Trophoblast cell (in vitro differentiated cells and primary cell): ENCODE measurements around the gene SFT2D3.

ENCODE experiments used
- DNase-seq, 2 donors: peaks; one replicate each; pipeline ENCODE4 v3.0.0-alpha.2; 2016
- H2AFZ ChIP-seq: 2 replicates; pipeline ENCODE4 v1.6.1; 2013; ENCODE audit warnings: low read length, moderate library complexity, mild to moderate bottlenecking; ENCODE audit not compliant: insufficient read depth, poor library complexity
- H2AK5ac ChIP-seq: 2 replicates; pipeline ENCODE4 v1.6.1; 2013; ENCODE audit warnings: mild to moderate bottlenecking, low read length
- H2BK120ac ChIP-seq: 2 replicates; pipeline ENCODE4 v1.6.1; 2013; ENCODE audit warnings: low read length, mild to moderate bottlenecking, moderate library complexity; ENCODE audit not compliant: insufficient read depth, poor library complexity
- H2BK12ac ChIP-seq: 2 replicates; pipeline ENCODE4 v1.6.1; 2013; ENCODE audit warnings: mild to moderate bottlenecking, low read length, moderate library complexity
- H2BK5ac ChIP-seq: 2 replicates; pipeline ENCODE4 v1.6.1; 2013; ENCODE audit warnings: low read length, low read depth, moderate library complexity, mild to moderate bottlenecking; ENCODE audit not compliant: poor library complexity
- H3K14ac ChIP-seq: 2 replicates; pipeline ENCODE4 v1.6.1; 2013; ENCODE audit warnings: mild to moderate bottlenecking, low read length
- H3K18ac ChIP-seq: 2 replicates; pipeline ENCODE4 v1.6.1; 2013; ENCODE audit warnings: mild to moderate bottlenecking, low read length
- H3K23ac ChIP-seq: 2 replicates; pipeline ENCODE4 v1.6.1; 2013; ENCODE audit warnings: low read length
- H3K27ac ChIP-seq: 2 replicates; pipeline ENCODE4 v1.5.1; 2013; ENCODE audit warnings: low read depth, mild to moderate bottlenecking, inconsistent platforms, low read length, moderate library complexity
- H3K27me3 ChIP-seq: 2 replicates; pipeline ENCODE4 v1.6.1; 2013; ENCODE audit warnings: inconsistent platforms, mild to moderate bottlenecking, low read length, moderate library complexity; ENCODE audit not compliant: insufficient read depth
- H3K36me3 ChIP-seq, 2 experiments: 1 replicate in 1 of 2; 2 replicates in 1 of 2; pipeline ENCODE4 v1.6.1; 2013; ENCODE audit warnings: low read length in 2 of 2, mild to moderate bottlenecking in 2 of 2, moderate library complexity in 1 of 2; ENCODE audit not compliant: insufficient read depth in 2 of 2, control insufficient read depth in 1 of 2
- H3K4ac ChIP-seq: 2 replicates; pipeline ENCODE4 v1.6.1; 2013; ENCODE audit warnings: low read depth, mild to moderate bottlenecking, low read length, moderate library complexity
- H3K4me1 ChIP-seq, 2 experiments: 1 replicate in 1 of 2; 2 replicates in 1 of 2; pipeline ENCODE4 v1.6.1; 2013; ENCODE audit warnings: low read length in 2 of 2, mild to moderate bottlenecking in 2 of 2, moderate library complexity in 1 of 2; ENCODE audit not compliant: insufficient read depth in 2 of 2, control insufficient read depth in 1 of 2
- H3K4me2 ChIP-seq: 2 replicates; pipeline ENCODE4 v1.6.1; 2013; ENCODE audit warnings: inconsistent platforms, mild to moderate bottlenecking, low read length, moderate library complexity
- H3K4me3 ChIP-seq: 2 replicates; pipeline ENCODE4 v1.5.1; 2013; ENCODE audit warnings: mild to moderate bottlenecking, low read depth, low read length, inconsistent platforms
- H3K79me1 ChIP-seq: one replicate; pipeline ENCODE4 v1.6.1; 2013; ENCODE audit warnings: low read length
- H3K79me2 ChIP-seq: 2 replicates; pipeline ENCODE4 v1.6.1; 2013; ENCODE audit warnings: low read length, mild to moderate bottlenecking; ENCODE audit not compliant: control insufficient read depth, insufficient read depth, poor library complexity
- H3K9ac ChIP-seq: 2 replicates; pipeline ENCODE4 v1.6.1; 2013; ENCODE audit warnings: mild to moderate bottlenecking, low read length
- H3K9me3 ChIP-seq: 2 replicates; pipeline ENCODE4 v1.6.1; 2013; ENCODE audit warnings: low read depth, mild to moderate bottlenecking, control low read depth, inconsistent platforms, low read length; ENCODE audit not compliant: insufficient read depth
- H4K12ac ChIP-seq: 2 replicates; pipeline ENCODE4 v1.6.1; 2013; ENCODE audit warnings: low read depth, mild to moderate bottlenecking, low read length, moderate library complexity
- H4K8ac ChIP-seq: 2 replicates; pipeline ENCODE4 v1.6.1; 2013; ENCODE audit warnings: low read depth, mild to moderate bottlenecking, low read length, moderate library complexity
- H4K91ac ChIP-seq: one replicate; pipeline ENCODE4 v1.6.1; 2013; ENCODE audit warnings: low read depth, mild to moderate bottlenecking, low read length, moderate library complexity
- WGBS: extraction: QIAGEN DNeasy Blood & Tissue Kit; methylation state at CpG from one replicate; pipeline ENCODE4 v1.1.7; 2013; ENCODE audit warnings: missing lambda C conversion rate; ENCODE audit not compliant: insufficient read length, insufficient coverage; ENCODE audit errors: extremely low coverage; 5-methylcytosine and 5-hydroxymethylcytosine counted together

SFT2D3 gene

DNA sequence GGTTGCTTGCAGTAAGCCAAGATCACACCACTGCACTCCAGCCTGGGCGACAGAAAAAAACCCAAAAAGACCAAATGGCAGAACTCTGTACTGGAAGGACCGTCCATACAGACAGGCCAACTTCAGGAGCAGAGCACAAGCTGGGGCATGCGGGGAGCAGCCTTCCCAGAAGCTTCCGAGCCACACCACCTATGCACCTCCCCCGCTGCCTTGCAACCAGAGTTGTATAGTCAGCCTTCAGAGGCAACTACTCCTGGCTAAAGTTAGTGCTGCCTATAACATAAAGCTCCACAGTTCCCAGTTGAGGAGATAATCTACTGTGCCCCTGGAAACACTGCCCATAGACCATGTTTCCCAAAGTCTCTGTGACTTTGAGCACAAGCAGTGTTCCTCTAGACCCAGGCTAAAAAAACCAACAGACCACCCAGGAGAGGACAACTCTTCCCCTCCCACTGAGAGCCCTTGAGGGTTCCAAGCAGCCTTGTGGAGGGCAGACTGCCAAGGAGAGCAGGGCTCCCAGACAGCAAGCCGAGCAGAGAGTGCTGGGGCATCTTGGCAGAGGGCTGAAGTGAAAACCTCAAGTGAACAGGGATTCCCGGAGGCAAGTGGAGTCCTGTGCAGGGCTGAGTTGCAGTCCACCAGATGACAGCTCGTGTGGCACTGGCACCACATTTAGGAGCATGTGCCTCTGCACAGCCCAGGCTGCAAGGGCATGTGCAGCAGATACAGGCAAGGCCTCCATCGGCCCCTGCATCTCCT lies 6.8 kb downstream of the SFT2D3 start:
- no peak overlapping the region for H3K14ac ChIP-seq
- no peak overlapping the region for H3K4me3 ChIP-seq
- no peaks in the 10 kb centered on the region for H3K79me2 ChIP-seq
- no peaks in the 10 kb centered on the region for H3K27me3 ChIP-seq
- no CpG with 5 or more reads among the region's 9 CpGs for WGBS
- H3K4me1 ChIP-seq: no peaks in the 10 kb centered on the region
- no peak overlapping the region for H4K12ac ChIP-seq
- no peak overlapping the region for H3K23ac ChIP-seq
- no peak overlapping the region for H3K4me2 ChIP-seq
- H3K9ac ChIP-seq: no peak overlapping the region
- H3K27ac ChIP-seq: no peak overlapping the region
- H3K9me3 ChIP-seq: peaks cover 4% of the 10 kb centered on the region
- no peak overlapping the region for H3K4ac ChIP-seq
- H2AFZ ChIP-seq: no peak overlapping the region
- no peak overlapping the region for H4K91ac ChIP-seq
- no peak for DNase-seq
- no peak overlapping the region for H2BK120ac ChIP-seq
- H4K8ac ChIP-seq: no peak overlapping the region
- H3K79me1 ChIP-seq: no peaks in the 10 kb centered on the region
- no peak overlapping the region for H2AK5ac ChIP-seq
- peaks cover 34 to 40% of the 10 kb centered on the region in 2 experiments for H3K36me3 ChIP-seq
- no peak overlapping the region for H2BK12ac ChIP-seq
- no peak overlapping the region for H3K18ac ChIP-seq
- H2BK5ac ChIP-seq: no peak overlapping the region

- Histone ChIP-seq H4K8ac (no peak overlapping the region), H3K4me1 (no peaks in the 10 kb centered on the region), H4K91ac (no peak overlapping the region), H3K9me3 (peaks cover 4% of the 10 kb centered on the region), H2BK120ac (no peak overlapping the region), H3K79me1 (no peaks in the 10 kb centered on the region), H3K27me3 (no peaks in the 10 kb centered on the region), H3K27ac (no peak overlapping the region), H2AFZ (no peak overlapping the region), H2BK12ac (no peak overlapping the region), H3K18ac (no peak overlapping the region), H2AK5ac (no peak overlapping the region), H4K12ac (no peak overlapping the region), H3K14ac (no peak overlapping the region), H3K4ac (no peak overlapping the region), H3K79me2 (no peaks in the 10 kb centered on the region), H3K4me2 (no peak overlapping the region), H2BK5ac (no peak overlapping the region), H3K9ac (no peak overlapping the region), H3K36me3 (peaks cover 36 to 46% of the 10 kb centered on the region in 2 experiments), H3K23ac (no peak overlapping the region), H3K4me3 (no peak overlapping the region)
- no peak for DNase-seq
- no CpG with 5 or more reads among the region's 13 CpGs for WGBS
Measured at GRCh38 chr2:127709336-127709735, 8.0 kb downstream of the SFT2D3 start.

DNA sequence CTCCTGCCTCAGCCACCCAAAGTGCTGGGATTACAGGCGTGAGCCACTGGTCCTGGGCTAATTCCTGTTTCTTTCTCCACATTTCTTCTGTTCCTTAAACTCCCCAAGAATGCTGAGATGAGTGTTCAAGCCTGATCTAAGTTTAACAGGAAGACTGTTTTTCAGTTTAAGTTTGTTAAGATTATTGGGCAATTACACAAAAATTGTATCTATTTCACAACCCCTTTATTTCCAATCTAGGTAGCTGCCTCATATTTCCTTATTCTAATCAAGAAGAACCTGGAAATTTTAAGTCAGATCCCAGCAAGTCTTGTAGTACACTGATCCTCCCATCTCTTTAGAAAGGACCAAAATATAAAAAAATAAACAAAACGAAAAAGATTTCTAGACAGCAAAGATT lies 11.7 kb downstream of the SFT2D3 start:
- no peak overlapping the region for H3K4me3 ChIP-seq
- H2AK5ac ChIP-seq: no peak overlapping the region
- peaks cover 32 to 36% of the 10 kb centered on the region in 2 experiments for H3K36me3 ChIP-seq
- H3K27ac ChIP-seq: no peak overlapping the region
- H4K12ac ChIP-seq: no peak overlapping the region
- no peak overlapping the region for H4K91ac ChIP-seq
- no CpG with 5 or more reads among the region's 2 CpGs for WGBS
- H3K9me3 ChIP-seq: peaks cover 4% of the 10 kb centered on the region
- no peak overlapping the region for H2AFZ ChIP-seq
- H3K79me2 ChIP-seq: no peaks in the 10 kb centered on the region
- H3K23ac ChIP-seq: no peak overlapping the region
- DNase-seq: no peak
- H2BK120ac ChIP-seq: no peak overlapping the region
- H3K14ac ChIP-seq: no peak overlapping the region
- H4K8ac ChIP-seq: no peak overlapping the region
- H2BK5ac ChIP-seq: no peak overlapping the region
- no peaks in the 10 kb centered on the region for H3K4me1 ChIP-seq
- no peaks in the 10 kb centered on the region for H3K79me1 ChIP-seq
- no peak overlapping the region for H3K4me2 ChIP-seq
- no peak overlapping the region for H3K18ac ChIP-seq
- no peaks in the 10 kb centered on the region for H3K27me3 ChIP-seq
- no peak overlapping the region for H3K9ac ChIP-seq
- no peak overlapping the region for H2BK12ac ChIP-seq
- no peak overlapping the region for H3K4ac ChIP-seq

GRCh38 chr2:127713562-127713961 lies 12.3 kb downstream of the SFT2D3 start:
- Histone ChIP-seq H4K91ac (no peak overlapping the region), H3K4me2 (no peak overlapping the region), H3K14ac (no peak overlapping the region), H4K8ac (no peak overlapping the region), H4K12ac (no peak overlapping the region), H3K79me2 (no peaks in the 10 kb centered on the region), H3K4me1 (no peaks in the 10 kb centered on the region), H3K4ac (no peak overlapping the region), H2BK12ac (no peak overlapping the region), H3K23ac (no peak overlapping the region), H3K79me1 (no peaks in the 10 kb centered on the region), H3K9ac (no peak overlapping the region), H3K27me3 (no peaks in the 10 kb centered on the region), H3K9me3 (peaks cover under 1% of the 10 kb centered on the region), H3K36me3 (peaks cover 27 to 33% of the 10 kb centered on the region in 2 experiments), H3K27ac (no peak overlapping the region), H2BK120ac (no peak overlapping the region), H2BK5ac (no peak overlapping the region), H3K18ac (no peak overlapping the region), H2AFZ (no peak overlapping the region), H3K4me3 (no peak overlapping the region), H2AK5ac (no peak overlapping the region)
- no peak for DNase-seq
- no CpG with 5 or more reads among the region's 25 CpGs for WGBS
